D721Med (cell line): Measurements from ENCODE around the gene RHBDL3.

Source experiments
- DNase-seq: peaks from one replicate; pipeline ENCODE4 v3.0.0; 2011; ENCODE audit warnings: low spot score; ENCODE audit not compliant: insufficient read length
- FAIRE-seq: peaks from 2 replicates; lab custom pipeline; 2011; peaks lifted over from hg19 to GRCh38; lab: Jason Lieb, UNC
- TF ChIP-seq, protein P1 (sequence below): IDR thresholded peaks from 2 replicates; pipeline ENCODE4 v1.5.1; 2012; ENCODE audit warnings: mild to moderate bottlenecking, control low read depth; ENCODE audit not compliant: insufficient read depth; ENCODE audit errors: missing control alignments

RHBDL3 gene

GRCh38 chr17:32239456-32239855 lies 26.2 kb upstream of the RHBDL3 start:
- no peak for FAIRE-seq
- no peak for DNase-seq
- TF ChIP-seq, protein P1, sequence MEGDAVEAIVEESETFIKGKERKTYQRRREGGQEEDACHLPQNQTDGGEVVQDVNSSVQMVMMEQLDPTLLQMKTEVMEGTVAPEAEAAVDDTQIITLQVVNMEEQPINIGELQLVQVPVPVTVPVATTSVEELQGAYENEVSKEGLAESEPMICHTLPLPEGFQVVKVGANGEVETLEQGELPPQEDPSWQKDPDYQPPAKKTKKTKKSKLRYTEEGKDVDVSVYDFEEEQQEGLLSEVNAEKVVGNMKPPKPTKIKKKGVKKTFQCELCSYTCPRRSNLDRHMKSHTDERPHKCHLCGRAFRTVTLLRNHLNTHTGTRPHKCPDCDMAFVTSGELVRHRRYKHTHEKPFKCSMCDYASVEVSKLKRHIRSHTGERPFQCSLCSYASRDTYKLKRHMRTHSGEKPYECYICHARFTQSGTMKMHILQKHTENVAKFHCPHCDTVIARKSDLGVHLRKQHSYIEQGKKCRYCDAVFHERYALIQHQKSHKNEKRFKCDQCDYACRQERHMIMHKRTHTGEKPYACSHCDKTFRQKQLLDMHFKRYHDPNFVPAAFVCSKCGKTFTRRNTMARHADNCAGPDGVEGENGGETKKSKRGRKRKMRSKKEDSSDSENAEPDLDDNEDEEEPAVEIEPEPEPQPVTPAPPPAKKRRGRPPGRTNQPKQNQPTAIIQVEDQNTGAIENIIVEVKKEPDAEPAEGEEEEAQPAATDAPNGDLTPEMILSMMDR: no peak

DNA sequence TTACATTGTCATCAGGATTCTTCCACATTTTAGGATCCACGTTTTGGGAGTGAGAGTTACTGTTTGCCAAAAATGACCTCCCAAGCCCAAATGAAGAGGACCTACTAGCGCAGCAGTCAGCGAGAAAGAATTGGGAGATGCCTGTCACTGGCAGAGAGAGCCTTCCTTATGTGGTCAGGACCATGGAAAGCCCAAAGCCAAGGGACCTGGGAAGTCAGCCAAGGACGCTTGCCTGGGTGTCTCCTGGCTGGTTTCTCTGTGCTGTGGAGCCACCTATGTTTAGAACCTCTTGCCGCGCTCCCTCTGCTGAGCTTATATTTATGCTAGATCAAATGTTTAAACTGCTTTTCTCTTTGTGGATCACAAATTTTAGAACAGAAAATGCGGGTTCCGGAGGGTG lies 24.9 kb upstream of the RHBDL3 start:
- FAIRE-seq (no peak), DNase-seq (no peak)
- TF ChIP-seq, protein P1: no peak

- DNase-seq (no peak), FAIRE-seq (no peak)
- TF ChIP-seq, protein P1: no peak
These were observed 24.0 kb upstream of the RHBDL3 start for GRCh38 chr17:32241640-32242039.

GRCh38 chr17:32249475-32249874 lies 16.2 kb upstream of the RHBDL3 start:
- TF ChIP-seq, protein P1: no peak
- DNase-seq (no peak), FAIRE-seq (no peak)

- FAIRE-seq: no peak
- no peak for DNase-seq
- TF ChIP-seq, protein P1: peak; percentile 100
These were observed 12.5 kb upstream of the RHBDL3 start for GRCh38 chr17:32253117-32253611.

DNA sequence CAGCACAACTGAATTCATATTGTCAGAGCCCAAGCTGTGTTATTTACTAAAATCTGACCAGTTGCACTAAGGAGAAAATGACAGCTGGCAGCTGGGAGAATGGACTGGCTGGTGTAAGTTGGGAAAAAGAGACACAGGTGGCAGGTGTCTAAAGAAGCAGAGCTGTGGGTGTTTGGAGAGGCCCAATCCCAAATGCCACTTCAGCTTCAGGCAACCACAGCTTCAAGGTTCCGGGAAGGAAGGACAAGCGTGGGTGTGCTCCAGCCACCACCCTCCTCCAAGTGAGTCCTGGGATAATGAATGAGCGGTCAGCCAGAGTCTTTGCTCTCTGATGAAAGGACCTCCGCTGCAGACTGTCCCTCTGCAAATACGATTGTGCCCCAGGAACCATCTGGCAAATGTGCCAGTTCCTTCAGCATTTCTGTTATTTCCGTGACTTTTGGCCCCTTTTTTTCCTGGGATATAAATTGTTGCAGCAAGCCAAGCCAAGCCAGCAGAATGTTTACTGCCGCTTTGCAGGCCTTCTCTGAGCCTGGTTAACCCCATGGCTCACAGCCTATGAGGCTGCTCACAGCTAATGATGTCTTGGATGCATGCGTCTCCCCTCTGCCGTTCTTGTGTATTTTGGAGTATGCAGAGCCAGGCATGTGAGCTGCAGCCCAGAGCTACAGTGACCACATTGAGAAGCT lies 9.5 kb upstream of the RHBDL3 start:
- DNase-seq: no peak
- TF ChIP-seq, protein P1: no peak
- no peak for FAIRE-seq

- FAIRE-seq: no peak
- no peak for DNase-seq
- TF ChIP-seq, protein P1: no peak
These were observed 9.0 kb upstream of the RHBDL3 start for GRCh38 chr17:32256701-32257019.
